Smooth muscle cell (in vitro differentiated cells): ENCODE data around the gene SYT2. TPM values are rescaled to one million over a fixed set of nuclear protein-coding genes. Genes with fewer than 3 reads are reported as not detected.

Experiments
- DNase-seq: peaks from one replicate; lab custom pipeline; 2025; ENCODE audit not compliant: unreplicated experiment; lab: John Stamatoyannopoulos, UW
- H2AFZ ChIP-seq: fragments of 200-600 bp; sonication (generic); 2 replicates; pipeline ENCODE4 v1.6.0; 2016; ENCODE audit warnings: antibody characterized with exemption, low read depth, mild to moderate bottlenecking
- H3F3A ChIP-seq: fragments of 200-600 bp; sonication (generic); 2 replicates; pipeline ENCODE4 v1.6.0; 2017; ENCODE audit warnings: antibody characterized with exemption, low read depth
- H3K27ac ChIP-seq: fragments of 200-600 bp; sonication (generic); 2 replicates; pipeline ENCODE4 v1.5.1; 2016; ENCODE audit warnings: low read depth, mild to moderate bottlenecking
- H3K27me3 ChIP-seq: fragments of 200-600 bp; sonication (generic); 2 replicates; pipeline ENCODE4 v1.6.1; 2016; ENCODE audit warnings: low read depth, mild to moderate bottlenecking
- H3K36me3 ChIP-seq: fragments of 200-600 bp; sonication (generic); 2 replicates; pipeline ENCODE4 v1.5.1; 2016; ENCODE audit warnings: low read depth
- H3K4me1 ChIP-seq: fragments of 200-600 bp; sonication (generic); 2 replicates; pipeline ENCODE4 v1.5.1; 2016; ENCODE audit warnings: low read depth
- H3K4me2 ChIP-seq: fragments of 200-600 bp; sonication (generic); 2 replicates; pipeline ENCODE4 v1.6.0; 2016; ENCODE audit warnings: mild to moderate bottlenecking
- H3K4me3 ChIP-seq: fragments of 200-600 bp; sonication (generic); 2 replicates; pipeline ENCODE4 v1.5.1; 2016; ENCODE audit warnings: mild to moderate bottlenecking
- H3K79me2 ChIP-seq: fragments of 200-600 bp; sonication (generic); 2 replicates; pipeline ENCODE4 v1.6.0; 2016; ENCODE audit warnings: low read depth, mild to moderate bottlenecking
- H3K9ac ChIP-seq: fragments of 200-600 bp; sonication (generic); 2 replicates; pipeline ENCODE4 v1.6.0; 2016; ENCODE audit warnings: low read depth
- H3K9me3 ChIP-seq: fragments of 200-600 bp; sonication (generic); replicated peaks from 2 replicates; pipeline ENCODE4 v1.5.1; 2016; ENCODE audit warnings: low read depth
- H4K20me1 ChIP-seq: fragments of 200-600 bp; sonication (generic); 2 replicates; pipeline ENCODE4 v1.6.0; 2016; ENCODE audit warnings: low read depth
- WGBS: methylation state at CpG from one replicate; pipeline ENCODE4 v1.1.7; 2016; ENCODE audit warnings: low lambda C conversion rate; 5-methylcytosine and 5-hydroxymethylcytosine counted together
- polyA plus RNA-seq: library from polyadenylated mRNA; unstranded; fragments of >200 nt; fragmentation: Nextera tagmentation; extraction: Ambion mirVana; gene quantifications from 2 replicates; pipeline ENCODE4 v1.2.1, GENCODE V29; 2016
- total RNA-seq: library from RNA; depleted of rRNA; stranded (reverse); fragments of >200 nt; gene quantifications from 2 replicates; pipeline ENCODE4 v1.2.3, GENCODE V29; 2014
- TF ChIP-seq, protein P1 (sequence below): fragments of 200-600 bp; sonication (generic); IDR thresholded peaks from 2 replicates; pipeline ENCODE4 v1.5.1; 2017; ENCODE audit warnings: borderline replicate concordance, mild to moderate bottlenecking, antibody characterized with exemption; ENCODE audit not compliant: insufficient read depth, poor library complexity, severe bottlenecking

The SYT2 gene
- total and polyA plus RNA-seq, 2 experiments from 2014 or later, result not detected

DNA sequence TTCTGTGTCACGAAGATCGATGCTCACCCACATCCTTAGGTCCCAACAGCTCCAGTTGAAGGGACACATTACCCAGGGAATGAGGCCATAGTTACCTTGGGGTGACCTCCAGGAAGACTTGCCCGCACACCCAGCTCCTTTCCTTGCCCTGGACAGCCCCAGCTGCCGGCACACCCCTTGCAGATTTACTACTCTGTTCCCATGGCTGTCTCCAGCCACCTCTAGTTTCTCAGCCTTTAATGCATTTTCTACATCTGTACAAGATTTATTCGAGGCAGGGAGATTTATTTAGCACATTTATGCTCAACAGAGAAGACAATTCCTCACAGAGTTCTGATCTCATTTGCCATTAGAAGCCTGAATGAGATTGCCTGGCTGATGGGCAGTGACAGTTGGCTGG lies 36.7 kb downstream of the SYT2 start:
- 93% methylated on average over 5 of the region's 5 CpGs for WGBS
- no peaks in the 10 kb centered on the region for H3F3A ChIP-seq
- H3K27ac ChIP-seq, result no peak overlapping the region

DNA sequence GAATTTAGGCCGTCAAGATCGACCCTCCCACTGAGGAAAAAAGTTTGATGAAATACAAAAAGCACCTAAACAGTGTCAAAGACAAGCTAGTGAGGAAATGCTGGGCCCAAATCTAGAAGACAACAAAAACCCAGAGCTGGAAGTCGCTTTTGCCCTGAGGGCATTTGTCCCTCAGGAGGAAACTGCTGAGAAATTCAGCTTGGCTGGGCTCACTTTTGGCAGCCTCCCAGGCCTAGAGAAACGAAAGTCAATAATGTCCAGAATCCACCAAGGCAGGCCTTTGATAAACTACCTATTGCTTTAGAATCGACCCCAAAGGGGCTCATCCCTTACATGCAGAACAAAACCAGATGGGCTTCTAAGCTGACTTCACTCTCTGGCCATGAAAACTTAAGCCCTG lies 38.9 kb downstream of the SYT2 start:
- Histone ChIP-seq H3K27ac (no peak overlapping the region), H2AFZ (no peak overlapping the region), H3K9ac (no peak overlapping the region), H3K9me3 (no peaks in the 10 kb centered on the region), H3K4me1 (no peaks in the 10 kb centered on the region), H3K27me3 (no peaks in the 10 kb centered on the region), H3K4me2 (no peak overlapping the region), H3K36me3 (no peaks in the 10 kb centered on the region), H3F3A (no peaks in the 10 kb centered on the region), H3K79me2 (no peaks in the 10 kb centered on the region), H3K4me3 (no peak overlapping the region), H4K20me1 (no peaks in the 10 kb centered on the region)
- TF ChIP-seq, protein P1, sequence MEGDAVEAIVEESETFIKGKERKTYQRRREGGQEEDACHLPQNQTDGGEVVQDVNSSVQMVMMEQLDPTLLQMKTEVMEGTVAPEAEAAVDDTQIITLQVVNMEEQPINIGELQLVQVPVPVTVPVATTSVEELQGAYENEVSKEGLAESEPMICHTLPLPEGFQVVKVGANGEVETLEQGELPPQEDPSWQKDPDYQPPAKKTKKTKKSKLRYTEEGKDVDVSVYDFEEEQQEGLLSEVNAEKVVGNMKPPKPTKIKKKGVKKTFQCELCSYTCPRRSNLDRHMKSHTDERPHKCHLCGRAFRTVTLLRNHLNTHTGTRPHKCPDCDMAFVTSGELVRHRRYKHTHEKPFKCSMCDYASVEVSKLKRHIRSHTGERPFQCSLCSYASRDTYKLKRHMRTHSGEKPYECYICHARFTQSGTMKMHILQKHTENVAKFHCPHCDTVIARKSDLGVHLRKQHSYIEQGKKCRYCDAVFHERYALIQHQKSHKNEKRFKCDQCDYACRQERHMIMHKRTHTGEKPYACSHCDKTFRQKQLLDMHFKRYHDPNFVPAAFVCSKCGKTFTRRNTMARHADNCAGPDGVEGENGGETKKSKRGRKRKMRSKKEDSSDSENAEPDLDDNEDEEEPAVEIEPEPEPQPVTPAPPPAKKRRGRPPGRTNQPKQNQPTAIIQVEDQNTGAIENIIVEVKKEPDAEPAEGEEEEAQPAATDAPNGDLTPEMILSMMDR, result no peak
- WGBS, result 67% methylated on average over 5 of the region's 5 CpGs
- DNase-seq, result no peak

More for the DNA sequence above, 36.7 kb downstream of the SYT2 start:
- Histone ChIP-seq H3K79me2 (no peaks in the 10 kb centered on the region), H3K4me2 (no peak overlapping the region), H2AFZ (no peak overlapping the region), H3K4me1 (no peaks in the 10 kb centered on the region), H3K27me3 (no peaks in the 10 kb centered on the region), H3K36me3 (no peaks in the 10 kb centered on the region), H4K20me1 (no peaks in the 10 kb centered on the region), H3K4me3 (no peak overlapping the region), H3K9me3 (no peaks in the 10 kb centered on the region), H3K9ac (no peak overlapping the region)
- no peak for DNase-seq
- TF ChIP-seq, protein P1, result no peak

DNA sequence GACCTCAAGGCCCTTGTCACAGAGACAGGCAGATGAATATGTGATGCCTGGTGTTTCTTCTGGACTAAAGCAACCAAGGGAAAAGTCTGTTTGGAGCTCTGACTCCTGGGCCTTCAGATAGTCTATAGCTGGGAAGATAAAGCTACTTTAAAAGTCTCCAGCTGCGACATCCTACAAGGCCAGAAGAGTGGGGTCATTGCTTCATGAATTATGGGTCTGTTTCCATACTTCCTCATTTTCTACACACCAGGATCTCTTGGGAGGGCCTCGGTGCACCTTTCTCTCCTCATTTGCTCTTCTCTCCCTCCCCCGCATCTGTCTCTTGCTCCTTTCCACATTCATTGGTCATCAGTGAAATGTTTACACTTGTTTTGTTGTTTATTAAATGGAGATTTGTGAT lies 44.8 kb downstream of the SYT2 start:
- TF ChIP-seq, protein P1, result no peak

DNA sequence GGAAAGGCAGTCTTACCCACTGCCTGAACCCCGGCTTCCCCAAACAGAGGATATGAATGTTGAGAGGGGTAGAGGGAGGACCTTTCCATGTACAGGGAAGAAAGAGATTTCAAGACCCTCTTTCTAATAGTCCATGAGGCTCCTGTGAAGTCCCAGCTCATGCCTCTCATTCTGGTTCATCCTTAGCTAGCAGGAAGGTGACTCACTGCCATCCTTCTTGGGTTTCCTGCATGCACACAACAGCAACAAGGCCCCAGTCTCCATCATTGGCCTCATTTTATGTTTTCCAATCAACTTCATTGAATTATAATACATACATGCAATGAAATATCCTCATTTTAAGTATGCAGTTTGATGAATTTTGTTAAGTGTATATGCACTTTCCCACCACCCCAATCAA lies 46.2 kb downstream of the SYT2 start:
- no peak for DNase-seq
- H3K9me3 ChIP-seq, result no peaks in the 10 kb centered on the region
- H3K4me1 ChIP-seq, result no peaks in the 10 kb centered on the region
- no peak overlapping the region for H3K4me2 ChIP-seq
- TF ChIP-seq, protein P1, result no peak
- no peaks in the 10 kb centered on the region for H3F3A ChIP-seq
- no peaks in the 10 kb centered on the region for H3K36me3 ChIP-seq
- H3K4me3 ChIP-seq, result no peak overlapping the region
- no peaks in the 10 kb centered on the region for H3K79me2 ChIP-seq
- peaks cover 28% of the 10 kb centered on the region for H3K27me3 ChIP-seq
- WGBS, result 95% methylated on average over 1 of the region's 1 CpG
- no peak overlapping the region for H3K9ac ChIP-seq
- H2AFZ ChIP-seq, result no peak overlapping the region
- H3K27ac ChIP-seq, result no peak overlapping the region
- H4K20me1 ChIP-seq, result no peaks in the 10 kb centered on the region

More for the DNA sequence above, 44.8 kb downstream of the SYT2 start:
- H3F3A ChIP-seq, result no peaks in the 10 kb centered on the region
- no peak overlapping the region for H3K4me2 ChIP-seq
- no peaks in the 10 kb centered on the region for H3K9me3 ChIP-seq
- H3K79me2 ChIP-seq, result no peaks in the 10 kb centered on the region
- no peak overlapping the region for H3K9ac ChIP-seq
- no peaks in the 10 kb centered on the region for H3K4me1 ChIP-seq
- DNase-seq, result no peak
- H3K36me3 ChIP-seq, result no peaks in the 10 kb centered on the region
- H3K27ac ChIP-seq, result no peak overlapping the region
- no peaks in the 10 kb centered on the region for H4K20me1 ChIP-seq
- H3K27me3 ChIP-seq, result peaks cover 16% of the 10 kb centered on the region
- no peak overlapping the region for H3K4me3 ChIP-seq
- H2AFZ ChIP-seq, result no peak overlapping the region
- WGBS, result 97% methylated on average over 3 of the region's 3 CpGs
